HG03558 (cell line): ENCODE measurements around the gene FGF12.
A peak's percentile ranks its signal among the peaks of the same experiment; 100 is the strongest.

Experiments used
- ATAC-seq: cut with Tn5 transposase; IDR thresholded peaks from one replicate; pipeline ENCODE4 v1.9.1; 2021; ENCODE audit warnings: moderate number of reproducible peaks; ENCODE audit not compliant: unreplicated experiment; ENCODE audit errors: extremely low read depth

Gene FGF12

DNA sequence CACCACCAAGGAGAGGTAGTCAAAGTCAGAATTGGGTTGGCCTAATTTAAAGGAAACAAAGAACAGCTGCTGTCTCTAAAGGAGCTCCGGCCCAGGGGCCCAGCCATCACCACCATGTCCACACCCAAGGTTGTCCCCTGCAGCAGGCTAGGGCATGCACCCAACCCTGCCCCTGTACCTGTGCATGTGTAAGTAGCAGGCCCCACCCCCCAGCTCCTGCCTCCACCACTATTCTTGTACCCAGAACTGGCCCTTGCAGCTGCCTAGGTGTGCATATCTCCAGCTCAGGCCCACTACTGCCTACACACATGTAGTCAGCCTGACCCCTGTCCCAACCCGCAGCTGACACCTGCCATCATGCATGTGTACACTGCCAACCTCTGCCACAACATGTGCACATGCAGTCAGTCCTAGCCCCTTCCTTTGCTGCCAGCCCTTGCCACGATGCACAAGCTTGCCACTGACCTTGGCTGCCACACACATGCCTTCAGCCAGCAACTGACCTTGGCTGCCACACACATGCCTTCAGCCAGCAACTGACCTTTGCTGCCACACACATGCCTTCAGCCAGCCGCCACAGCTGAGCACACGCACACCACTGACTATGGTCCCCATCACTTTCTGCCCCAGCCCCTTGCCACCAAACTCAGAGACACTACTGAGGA is 39.7 kb downstream of the FGF12 start:
- no peak for ATAC-seq

DNA sequence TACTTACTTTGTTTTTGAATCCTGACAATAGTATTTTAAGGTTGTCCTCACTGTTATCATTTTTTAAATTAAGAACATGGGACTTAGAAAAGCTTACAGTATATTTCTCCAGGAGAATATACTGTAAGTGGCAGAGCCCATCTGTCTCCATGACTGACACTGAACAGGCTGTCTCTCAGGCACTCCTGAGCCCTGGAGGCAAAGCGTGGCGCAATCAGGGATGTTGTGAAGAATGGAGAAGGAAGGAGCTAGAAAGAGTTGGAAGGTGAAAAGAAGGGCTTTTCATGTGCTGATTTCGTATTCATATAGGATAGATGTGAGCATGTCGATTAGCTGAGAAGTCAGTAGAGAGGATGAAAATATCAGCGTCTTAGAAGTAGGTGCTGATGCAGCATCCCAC is 41.5 kb downstream of the FGF12 start:
- no peak for ATAC-seq

- no peak for ATAC-seq
Observed at GRCh38 chr3:192684151-192684550, 43.2 kb downstream of the FGF12 start.

- ATAC-seq = peak; percentile 48
Observed at GRCh38 chr3:192675958-192676649, 51.2 kb downstream of the FGF12 start.

- no peak for ATAC-seq
Observed at GRCh38 chr3:192655628-192656027, 71.7 kb downstream of the FGF12 start.

DNA sequence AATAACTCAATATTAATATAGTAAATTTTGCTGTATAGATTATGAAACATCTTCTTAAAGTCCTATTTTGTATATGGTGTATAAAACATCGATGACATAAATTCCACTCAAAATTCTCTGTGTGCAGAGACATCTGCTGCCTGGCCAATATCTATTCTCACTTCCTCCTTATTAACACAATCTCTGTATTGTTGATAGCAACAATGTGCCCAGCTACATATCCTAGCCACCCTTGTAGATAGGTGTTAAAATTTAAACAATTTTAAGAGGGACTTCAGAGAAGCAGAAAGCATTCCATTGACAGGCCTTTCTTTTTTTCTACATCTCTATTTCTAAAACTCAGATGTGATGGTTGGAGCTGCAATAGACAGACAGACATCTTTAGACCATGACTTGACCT is 72.3 kb downstream of the FGF12 start:
- ATAC-seq = no peak

GRCh38 chr3:192653862-192654261 is 73.5 kb downstream of the FGF12 start:
- ATAC-seq = no peak

DNA sequence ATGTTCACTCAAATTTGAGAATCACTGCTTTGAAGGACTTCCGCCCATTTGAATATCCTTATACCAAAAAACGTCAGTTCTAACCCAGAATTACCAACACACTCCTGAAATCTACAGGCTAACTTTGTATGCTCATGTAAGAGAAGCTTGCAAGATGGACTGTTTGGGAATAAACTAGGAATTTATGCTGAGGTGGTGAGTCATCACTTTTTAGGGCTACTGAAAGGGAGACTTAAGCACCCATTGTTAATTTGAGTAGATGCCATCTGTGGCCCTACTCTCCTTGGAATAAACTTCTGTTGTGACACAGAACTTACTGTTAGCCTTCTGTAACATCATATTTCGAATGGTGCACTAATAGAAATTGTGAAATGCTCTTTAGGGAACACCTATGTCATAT is 74.6 kb downstream of the FGF12 start:
- ATAC-seq = no peak

DNA sequence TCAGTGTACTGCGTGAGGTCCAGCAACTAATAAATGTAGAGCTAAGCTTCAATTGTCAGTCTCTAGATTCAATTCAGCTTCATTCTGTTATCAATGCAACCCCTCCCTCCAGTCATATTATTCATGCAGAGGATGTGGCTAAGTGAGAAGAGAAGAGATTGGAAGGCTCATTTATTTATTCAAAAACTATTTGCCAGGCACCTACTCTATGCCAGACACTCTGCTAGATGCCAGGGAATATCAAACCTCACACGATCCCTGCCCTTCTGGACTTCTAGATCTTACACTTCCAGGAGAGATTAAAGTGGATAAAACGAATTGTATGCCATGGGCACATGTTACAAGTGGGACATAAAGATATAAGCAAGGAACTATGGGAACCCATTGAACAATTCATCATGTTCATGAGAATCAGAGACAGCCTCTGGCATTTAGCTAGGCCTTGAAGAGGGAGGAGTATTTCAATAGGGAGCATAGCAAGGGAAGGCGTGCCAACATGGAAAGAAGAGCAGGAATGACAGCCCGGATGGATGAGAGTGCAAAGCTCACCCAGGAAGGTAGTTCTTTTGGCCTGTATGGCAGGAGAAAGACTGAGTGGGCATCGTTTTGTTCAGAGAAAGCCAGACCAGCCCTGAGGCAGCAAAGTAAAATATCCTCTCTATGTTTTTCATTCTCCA is 75.4 kb downstream of the FGF12 start:
- no peak for ATAC-seq

DNA sequence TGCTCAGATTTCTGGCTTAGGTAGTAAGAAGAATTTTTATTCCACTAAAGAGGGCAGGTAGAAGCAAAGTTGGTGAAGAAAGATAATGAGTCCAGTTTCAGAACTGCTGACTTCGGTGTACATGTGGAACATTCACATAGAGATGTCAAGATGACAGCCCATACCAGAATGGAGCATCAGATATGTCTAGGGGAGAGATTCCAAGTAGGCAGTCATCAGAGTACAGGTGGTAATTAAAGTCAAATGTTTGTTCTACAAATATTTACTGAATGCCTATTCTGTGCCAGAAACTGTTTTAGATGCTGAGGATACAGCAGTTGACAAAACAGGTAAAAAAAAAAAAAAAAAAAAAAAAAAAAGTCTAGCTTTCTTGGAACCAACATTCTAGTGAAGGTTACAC is 81.9 kb downstream of the FGF12 start:
- no peak for ATAC-seq

GRCh38 chr3:192642651-192643050 is 84.7 kb downstream of the FGF12 start:
- no peak for ATAC-seq

- ATAC-seq = no peak
Observed at GRCh38 chr3:192641919-192642318, 85.4 kb downstream of the FGF12 start.

DNA sequence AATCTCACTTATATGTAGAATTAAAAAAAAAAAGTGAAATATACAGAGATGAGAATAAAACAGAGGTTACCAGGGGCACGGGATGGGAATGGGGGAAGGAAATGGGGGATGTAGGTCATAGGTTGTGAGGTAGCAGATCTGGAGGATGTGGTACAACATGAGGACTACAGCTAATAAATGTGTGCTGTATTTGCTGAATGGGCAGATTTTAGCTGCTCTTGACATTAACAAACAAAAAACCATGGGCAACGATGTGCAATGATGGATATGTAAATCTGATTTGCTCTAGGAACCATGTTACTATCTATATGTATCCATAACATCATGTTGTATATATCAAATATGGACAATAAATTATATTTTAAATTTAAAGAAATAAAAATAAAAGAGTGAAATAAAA is 87.4 kb downstream of the FGF12 start:
- no peak for ATAC-seq

DNA sequence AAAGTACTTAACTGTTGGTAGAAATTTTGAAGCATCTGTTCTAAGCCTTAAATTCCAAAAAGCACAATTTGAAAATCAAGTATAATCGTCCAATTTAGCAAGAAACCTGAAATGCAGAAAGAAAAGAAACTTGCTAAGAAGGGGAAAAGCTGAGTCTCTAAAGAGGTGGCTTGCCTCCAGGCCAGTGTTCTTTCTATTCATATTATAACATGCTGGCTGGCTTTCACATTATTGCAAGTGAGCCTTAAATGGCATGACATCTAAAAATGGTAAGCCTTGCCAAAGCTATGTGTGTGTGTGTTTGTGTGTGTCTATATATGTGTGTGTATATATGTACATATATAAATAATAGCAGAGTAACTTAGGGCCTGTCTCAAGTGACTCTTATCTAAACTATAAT is 89.5 kb downstream of the FGF12 start:
- no peak for ATAC-seq

DNA sequence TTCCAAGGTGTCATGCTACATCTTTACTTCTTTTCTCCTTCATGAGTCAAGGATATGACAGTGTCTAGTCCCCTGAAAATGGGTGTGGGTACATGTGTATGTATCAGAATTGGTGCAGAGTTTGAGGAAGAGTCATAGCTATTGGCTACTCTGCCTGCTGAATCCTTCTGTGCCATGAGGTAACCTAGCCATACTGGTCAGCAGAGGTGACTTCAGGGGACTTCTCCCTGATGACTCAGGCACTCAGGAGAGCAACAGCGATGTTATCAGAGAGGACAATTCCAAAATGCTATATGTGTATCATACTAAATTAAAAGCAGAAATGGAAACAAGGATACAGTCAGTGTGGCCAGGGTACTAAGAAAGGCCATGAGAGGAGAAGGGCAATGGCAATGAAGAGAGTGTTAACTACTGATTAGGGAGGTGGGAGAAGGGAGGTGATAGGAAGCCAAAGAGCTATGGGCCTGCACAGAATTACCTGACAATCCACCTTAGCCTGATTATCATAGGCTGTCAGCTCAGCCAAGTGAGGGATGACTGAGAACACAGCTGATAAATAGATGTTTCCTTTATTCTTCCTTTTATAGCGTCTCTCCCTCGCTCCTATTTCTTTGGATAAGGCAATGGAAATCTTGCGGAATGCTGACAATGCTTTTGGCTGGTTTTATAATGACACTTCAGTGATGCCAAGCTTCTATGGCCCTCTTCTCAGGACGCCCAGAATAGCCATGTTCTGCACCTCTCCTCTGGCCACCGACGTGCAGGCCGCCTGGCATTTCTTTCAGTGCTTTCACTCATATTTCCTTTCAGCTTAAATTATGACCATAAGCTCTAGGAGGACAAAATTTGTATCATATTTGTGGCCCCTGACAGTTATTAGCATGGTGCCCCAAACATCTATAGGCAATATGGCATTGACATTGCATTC is 90.6 kb downstream of the FGF12 start:
- no peak for ATAC-seq

GRCh38 chr3:192629429-192629828 is 97.9 kb downstream of the FGF12 start:
- ATAC-seq = no peak

DNA sequence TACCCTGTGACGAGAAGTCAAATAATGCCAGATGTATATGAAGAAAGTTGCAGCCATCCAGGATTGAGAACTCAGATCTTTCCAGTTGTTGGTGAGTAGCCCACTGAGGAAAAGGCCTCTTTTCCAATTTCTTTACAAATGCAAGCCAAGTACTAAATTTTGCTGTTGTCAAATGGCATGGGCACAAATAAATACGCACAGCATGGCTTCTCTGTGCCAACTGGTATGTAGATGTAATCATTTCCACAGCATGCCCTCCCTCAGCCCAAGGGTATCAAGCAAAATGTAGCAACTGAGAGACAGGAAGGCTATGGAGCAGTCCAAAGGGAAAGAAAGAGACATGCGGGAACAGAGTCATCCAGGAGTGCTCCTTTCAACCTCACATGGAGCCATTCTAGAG is 105.4 kb downstream of the FGF12 start:
- ATAC-seq = no peak

DNA sequence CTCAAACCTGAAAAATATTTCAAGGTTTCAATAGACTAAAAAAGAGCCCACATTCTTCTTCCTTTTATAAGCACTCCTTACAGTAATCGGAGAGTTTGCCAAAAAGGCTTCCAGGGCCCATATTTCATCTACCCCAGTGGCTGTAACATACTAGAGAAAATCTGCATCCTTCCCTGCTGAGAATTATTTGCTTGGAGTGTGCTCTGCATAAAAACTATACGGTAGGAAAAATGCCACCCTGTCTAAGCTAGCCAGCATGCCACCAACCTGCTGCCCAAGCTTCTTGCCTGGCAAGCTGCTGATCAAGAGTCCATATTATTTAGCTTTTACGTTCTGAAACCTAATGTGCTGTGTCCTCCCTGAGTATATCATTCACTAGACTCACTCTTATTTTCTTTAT is 107.1 kb downstream of the FGF12 start:
- ATAC-seq = no peak

GRCh38 chr3:192611411-192611810 is 115.9 kb downstream of the FGF12 start:
- no peak for ATAC-seq

DNA sequence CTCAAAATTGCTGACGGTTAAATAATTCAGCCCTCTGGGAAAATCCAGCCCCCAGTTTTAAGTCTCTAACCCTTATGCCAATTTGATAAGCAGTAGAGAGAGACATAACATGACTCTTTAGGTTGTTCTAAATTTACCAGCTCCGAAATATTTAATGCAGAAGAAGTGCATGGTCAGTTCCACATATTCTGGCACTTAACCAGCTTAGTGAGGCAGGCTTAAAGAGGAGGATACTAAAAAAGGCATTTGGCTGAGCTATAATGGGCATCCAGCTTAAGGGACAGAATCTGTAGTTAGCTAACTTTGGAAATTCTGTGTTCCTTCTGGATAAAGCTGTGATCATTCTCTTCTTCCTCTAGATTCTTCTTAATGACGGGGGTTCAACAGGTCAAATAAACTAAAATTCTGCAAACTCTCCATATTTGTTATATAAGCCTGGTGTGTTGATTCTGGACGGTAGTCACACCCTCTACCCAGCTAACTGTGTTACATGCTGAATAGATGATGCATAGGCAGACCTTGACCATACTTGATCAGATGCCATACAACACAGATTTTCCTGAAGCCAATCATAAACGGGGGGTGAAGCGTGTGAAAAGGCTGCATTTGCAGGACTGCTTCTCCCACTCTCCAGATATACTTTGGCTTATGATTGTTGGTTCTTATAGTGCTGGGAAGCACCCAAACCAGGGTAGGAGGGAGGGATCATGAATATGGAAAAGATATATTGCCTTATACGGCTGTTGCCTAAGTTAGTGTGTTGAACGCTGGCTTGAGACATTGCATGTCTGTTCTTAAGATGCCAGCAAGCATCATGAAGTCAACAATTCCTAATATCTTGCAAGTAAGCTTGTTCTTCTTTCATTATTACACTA is 118.4 kb downstream of the FGF12 start:
- ATAC-seq = no peak
